MCF 10A (cell line): Measurements from ENCODE around the gene LRRC2. TPM values are rescaled to one million over a fixed set of nuclear protein-coding genes. Genes with fewer than 3 reads are reported as not detected.
"Not testable (repeated sequence)": the region's sequence is repeated elsewhere in the genome, so short reads cannot be mapped to it uniquely, and the experiment has no call there.

Experiments
- BruUV-seq: library from RNA; stranded (reverse); fragments of 400-500 nt; replicated peaks from 2 replicates; lab custom pipeline; 2021; lab: Mats Ljungman, UMichigan
- CTCF ChIA-PET: fragments of 300-600 bp; sonication (Branson Sonifier 250); formaldehyde crosslinking; extraction: SDS; loops from one replicate; lab custom pipeline; 2021; ENCODE audit warnings: antibody characterized with exemption, inconsistent platforms; lab: Yijun Ruan, JAX
- POLR2A ChIA-PET: fragments of 300-600, 350-650 bp; sonication (Branson Sonifier 250); formaldehyde crosslinking; extraction: SDS; loops from one replicate; lab custom pipeline; 2020; ENCODE audit warnings: antibody characterized with exemption, inconsistent platforms; lab: Yijun Ruan, JAX
- DNase-seq: peaks from one replicate; pipeline ENCODE4 v3.0.0-alpha.2; 2018; ENCODE audit not compliant: unreplicated experiment
- H3K27ac Mint-ChIP-seq: one replicate; pipeline ENCODE4 v1.8.0; 2022; ENCODE audit warnings: mild to moderate bottlenecking, low read depth, mixed read lengths; ENCODE audit not compliant: unreplicated experiment
- H3K27me3 Mint-ChIP-seq: one replicate; pipeline ENCODE4 v1.8.0; 2022; ENCODE audit warnings: mixed read lengths; ENCODE audit not compliant: insufficient read depth, unreplicated experiment
- H3K36me3 Mint-ChIP-seq: one replicate; pipeline ENCODE4 v1.8.0; 2022; ENCODE audit warnings: mild to moderate bottlenecking, moderate library complexity, mixed read lengths; ENCODE audit not compliant: insufficient read depth, unreplicated experiment
- H3K4me1 Mint-ChIP-seq: one replicate; pipeline ENCODE4 v1.8.0; 2022; ENCODE audit warnings: mixed read lengths; ENCODE audit not compliant: insufficient read depth, unreplicated experiment
- H3K4me3 Mint-ChIP-seq: one replicate; pipeline ENCODE4 v1.8.0; 2022; ENCODE audit warnings: mild to moderate bottlenecking, moderate library complexity, mixed read lengths; ENCODE audit not compliant: unreplicated experiment
- H3K9me3 Mint-ChIP-seq: one replicate; pipeline ENCODE4 v1.8.0; 2022; ENCODE audit warnings: mixed read lengths; ENCODE audit not compliant: unreplicated experiment
- CTCF ChIP-seq: fragments of 200-600 bp; IDR thresholded peaks from one replicate; pipeline ENCODE4 v1.8.0; 2022; ENCODE audit warnings: antibody characterized with exemption, mild to moderate bottlenecking; ENCODE audit not compliant: unreplicated experiment
- intact Hi-C: fragments of 100-400 bp; cut with micrococcal nuclease; formaldehyde crosslinking; loops from 2 replicates; pipeline ENCODE4 v1.14.1; 2022
- total RNA-seq: library from RNA; stranded (reverse); gene quantifications from 2 replicates; pipeline ENCODE4 v1.2.3, GENCODE V29; 2022

The LRRC2 gene
- total RNA-seq, 1 experiment from 2014 or later: not detected

- Mint-ChIP-seq H3K27ac (no peak overlapping the region), H3K4me3 (no peak overlapping the region), H3K27me3 (no peaks in the 10 kb centered on the region), H3K4me1 (no peaks in the 10 kb centered on the region), H3K9me3 (no peaks in the 10 kb centered on the region), H3K36me3 (no peaks in the 10 kb centered on the region)
- TF ChIP-seq CTCF: no peak
- CTCF ChIA-PET: no interaction called here
- intact Hi-C loops: no loop called here
- BruUV-seq: no TSS peak
- DNase-seq: no peak
- POLR2A ChIA-PET: no interaction called here
Observed at GRCh38 chr3:46580675-46581074, 14.6 kb upstream of the LRRC2 start.

GRCh38 chr3:46579756-46580286 is 13.7 kb upstream of the LRRC2 start:
- DNase-seq: no peak
- H3K9me3 Mint-ChIP-seq: no peaks in the 10 kb centered on the region
- H3K27me3 Mint-ChIP-seq: no peaks in the 10 kb centered on the region
- H3K36me3 Mint-ChIP-seq: no peaks in the 10 kb centered on the region
- intact Hi-C loops: no loop called here
- POLR2A ChIA-PET: no interaction called here
- H3K27ac Mint-ChIP-seq: no peak overlapping the region
- no peak for TF ChIP-seq CTCF
- no peaks in the 10 kb centered on the region for H3K4me1 Mint-ChIP-seq
- CTCF ChIA-PET: no interaction called here
- no TSS peak for BruUV-seq
- H3K4me3 Mint-ChIP-seq: no peak overlapping the region

GRCh38 chr3:46578973-46579755 is 13.1 kb upstream of the LRRC2 start:
- no peaks in the 10 kb centered on the region for H3K36me3 Mint-ChIP-seq
- intact Hi-C loops: no loop called here
- no TSS peak for BruUV-seq
- H3K4me3 Mint-ChIP-seq: no peak overlapping the region
- TF ChIP-seq CTCF: no peak
- DNase-seq: no peak
- H3K9me3 Mint-ChIP-seq: no peaks in the 10 kb centered on the region
- H3K27ac Mint-ChIP-seq: no peak overlapping the region
- CTCF ChIA-PET: no interaction called here
- H3K27me3 Mint-ChIP-seq: no peaks in the 10 kb centered on the region
- H3K4me1 Mint-ChIP-seq: no peaks in the 10 kb centered on the region
- POLR2A ChIA-PET: no interaction called here

GRCh38 chr3:46577580-46578249 is 11.6 kb upstream of the LRRC2 start:
- H3K4me3 Mint-ChIP-seq, H3K9me3 Mint-ChIP-seq, BruUV-seq, intact Hi-C loops, H3K27me3 Mint-ChIP-seq, H3K36me3 Mint-ChIP-seq, POLR2A ChIA-PET, H3K27ac Mint-ChIP-seq, H3K4me1 Mint-ChIP-seq, DNase-seq: not testable (repeated sequence)
- CTCF ChIA-PET: interaction anchor here (0.7 kb wide), 1 partner anchor 922 kb away, joined by 3 read pairs; no protein-coding TSS in a partner anchor
